Muscle of leg (tissue), 11 donors: ENCODE results near the gene ADAMTS2. TPM values are rescaled to one million over a fixed set of nuclear protein-coding genes. Genes with fewer than 3 reads are reported as not detected.

ENCODE experiments used
- DNase-seq: peaks from one replicate; pipeline ENCODE4 v3.0.0; 2013
- H3K27ac ChIP-seq: one replicate; pipeline ENCODE4 v1.5.1; 2013; ENCODE audit warnings: mild to moderate bottlenecking, low read length, control low read depth
- H3K27me3 ChIP-seq: one replicate; pipeline ENCODE4 v1.6.1; 2013; ENCODE audit warnings: low read length; ENCODE audit not compliant: control insufficient read depth, insufficient read depth
- H3K36me3 ChIP-seq: one replicate; pipeline ENCODE4 v1.6.1; 2013; ENCODE audit warnings: low read length; ENCODE audit not compliant: control insufficient read depth, insufficient read depth
- H3K4me1 ChIP-seq: one replicate; pipeline ENCODE4 v1.6.1; 2013; ENCODE audit warnings: low read length; ENCODE audit not compliant: control insufficient read depth, insufficient read depth
- H3K4me3 ChIP-seq: one replicate; pipeline ENCODE4 v1.5.1; 2013; ENCODE audit warnings: low read length, control low read depth
- H3K9me3 ChIP-seq: replicated peaks from 2 replicates; pipeline ENCODE4 v1.6.1; 2013; ENCODE audit warnings: low read depth, low read length; ENCODE audit not compliant: control insufficient read depth
- WGBS: methylation state at CpG from one replicate; pipeline ENCODE4 v1.1.5; 2013; ENCODE audit warnings: missing lambda C conversion rate; ENCODE audit not compliant: insufficient coverage; 5-methylcytosine and 5-hydroxymethylcytosine counted together
- polyA plus RNA-seq, 8 donors: library from polyadenylated mRNA; unstranded; fragments of 120-200 nt; gene quantifications; one replicate each; pipeline versions ENCODE4 v1.2.1 to v1.2.3, GENCODE V29; 2013; ENCODE audit warnings: inconsistent platforms in 1 of 8, low replicate concordance in 1 of 8; ENCODE audit not compliant: insufficient read length in 8 of 8, insufficient read depth in 1 of 8
- total RNA-seq: library from RNA; stranded (reverse); fragments of 120-200 nt; gene quantifications from one replicate; pipeline ENCODE4 v1.2.4, GENCODE V29; 2013

The ADAMTS2 gene
- total and polyA plus RNA-seq, 9 donors, result 21.3 to 46.3 (median 34.2) TPM

GRCh38 chr5:179378441-179379271 is 33.4 kb upstream of the ADAMTS2 start:
- H3K36me3 ChIP-seq, result no peaks in the 10 kb centered on the region
- H3K4me3 ChIP-seq, result no peak overlapping the region
- H3K9me3 ChIP-seq, result no peaks in the 10 kb centered on the region
- DNase-seq, result peak; percentile 32
- 63% methylated on average over 16 of the region's 16 CpGs for WGBS
- H3K27ac ChIP-seq, result no peak overlapping the region
- H3K27me3 ChIP-seq, result peaks cover 2% of the 10 kb centered on the region
- H3K4me1 ChIP-seq, result peaks cover 15% of the 10 kb centered on the region

- H3K4me3 ChIP-seq, result no peak overlapping the region
- no peaks in the 10 kb centered on the region for H3K9me3 ChIP-seq
- 100% methylated on average over 2 of the region's 5 CpGs for WGBS
- H3K27ac ChIP-seq, result no peak overlapping the region
- H3K4me1 ChIP-seq, result peaks cover 17% of the 10 kb centered on the region
- no peaks in the 10 kb centered on the region for H3K36me3 ChIP-seq
- peaks cover 2% of the 10 kb centered on the region for H3K27me3 ChIP-seq
- no peak for DNase-seq
Observed at GRCh38 chr5:179378116-179378440, 32.8 kb upstream of the ADAMTS2 start.

- DNase-seq, result no peak
- H3K27me3 ChIP-seq, result peaks cover under 1% of the 10 kb centered on the region
- no peak overlapping the region for H3K27ac ChIP-seq
- no peak overlapping the region for H3K4me3 ChIP-seq
- H3K36me3 ChIP-seq, result no peaks in the 10 kb centered on the region
- WGBS, result 89% methylated on average over 14 of the region's 17 CpGs
- peaks cover 17% of the 10 kb centered on the region for H3K4me1 ChIP-seq
- H3K9me3 ChIP-seq, result no peaks in the 10 kb centered on the region
Observed at GRCh38 chr5:179377421-179378115, 32.3 kb upstream of the ADAMTS2 start.

- 83% methylated on average over 18 of the region's 19 CpGs for WGBS
- H3K9me3 ChIP-seq, result no peaks in the 10 kb centered on the region
Observed at GRCh38 chr5:179376701-179377420, 31.6 kb upstream of the ADAMTS2 start.

GRCh38 chr5:179375831-179376365 is 30.6 kb upstream of the ADAMTS2 start:
- no peak overlapping the region for H3K4me3 ChIP-seq
- H3K27me3 ChIP-seq, result no peaks in the 10 kb centered on the region
- no peaks in the 10 kb centered on the region for H3K9me3 ChIP-seq
- peaks cover 27% of the 10 kb centered on the region for H3K4me1 ChIP-seq
- no peaks in the 10 kb centered on the region for H3K36me3 ChIP-seq
- no peak for DNase-seq
- 67% methylated on average over 1 of the region's 2 CpGs for WGBS
- H3K27ac ChIP-seq, result no peak overlapping the region

More at GRCh38 chr5:179376701-179377420, 31.6 kb upstream of the ADAMTS2 start:
- Histone ChIP-seq H3K4me1 (peaks cover 22% of the 10 kb centered on the region), H3K27ac (no peak overlapping the region), H3K27me3 (no peaks in the 10 kb centered on the region), H3K36me3 (no peaks in the 10 kb centered on the region), H3K4me3 (no peak overlapping the region)
- DNase-seq, result no peak

GRCh38 chr5:179375236-179375685 is 30.0 kb upstream of the ADAMTS2 start:
- Histone ChIP-seq H3K36me3 (no peaks in the 10 kb centered on the region), H3K4me3 (no peak overlapping the region), H3K9me3 (no peaks in the 10 kb centered on the region), H3K27ac (no peak overlapping the region), H3K27me3 (no peaks in the 10 kb centered on the region), H3K4me1 (peaks cover 27% of the 10 kb centered on the region)
- WGBS, result 71% methylated on average over 2 of the region's 3 CpGs
- DNase-seq, result no peak

GRCh38 chr5:179374506-179375235 is 29.4 kb upstream of the ADAMTS2 start:
- DNase-seq, result no peak
- no peak overlapping the region for H3K4me3 ChIP-seq
- no peak overlapping the region for H3K27ac ChIP-seq
- H3K36me3 ChIP-seq, result no peaks in the 10 kb centered on the region
- 89% methylated on average over 28 of the region's 31 CpGs for WGBS
- no peaks in the 10 kb centered on the region for H3K9me3 ChIP-seq
- no peaks in the 10 kb centered on the region for H3K27me3 ChIP-seq
- peaks cover 27% of the 10 kb centered on the region for H3K4me1 ChIP-seq

- no peak for DNase-seq
- Histone ChIP-seq H3K4me3 (no peak overlapping the region), H3K9me3 (no peaks in the 10 kb centered on the region), H3K36me3 (no peaks in the 10 kb centered on the region), H3K27me3 (no peaks in the 10 kb centered on the region), H3K27ac (no peak overlapping the region), H3K4me1 (peaks cover 25% of the 10 kb centered on the region)
- WGBS, result 88% methylated on average over 20 of the region's 20 CpGs
Observed at GRCh38 chr5:179373961-179374505, 28.8 kb upstream of the ADAMTS2 start.

- Histone ChIP-seq H3K4me1 (peaks cover 21% of the 10 kb centered on the region), H3K36me3 (no peaks in the 10 kb centered on the region), H3K27me3 (peaks cover 2% of the 10 kb centered on the region), H3K27ac (no peak overlapping the region), H3K9me3 (no peaks in the 10 kb centered on the region), H3K4me3 (no peak overlapping the region)
- DNase-seq, result no peak
- 75% methylated on average over 26 of the region's 26 CpGs for WGBS
Observed at GRCh38 chr5:179373101-179373934, 28.1 kb upstream of the ADAMTS2 start.
